ENCODE measurements around the gene RASD1. TPM values are rescaled to one million over a fixed set of nuclear protein-coding genes. Genes with fewer than 3 reads are reported as not detected.

RASD1 gene
- total RNA-seq, 4 donors from 2014 or later = 25.5 to 79.9 (median 40.6) TPM

GRCh38 chr17:17448723-17449122, 47.5 kb downstream of the RASD1 start:
- intact Hi-C loops (cut with DNase I; ENCODE audit: low total_unique reads) = no loop called here
- H3K4me3 ChIP-seq (ENCODE audit: low read depth, poor library complexity, severe bottlenecking) = no peak overlapping the region
- 94 to 96% methylated on average over 3 to 4 of the region's 4 CpGs for WGBS, 2 donors
- peak in 1 of 2 donors; percentile 76 for DNase-seq (ENCODE audit: low spot score in 2 of 2)
- no peak for TF ChIP-seq CTCF (IDR thresholded peaks at IDR 0.05)
- TF ChIP-seq POLR2A (IDR thresholded peaks at IDR 0.05) = no peak

DNA sequence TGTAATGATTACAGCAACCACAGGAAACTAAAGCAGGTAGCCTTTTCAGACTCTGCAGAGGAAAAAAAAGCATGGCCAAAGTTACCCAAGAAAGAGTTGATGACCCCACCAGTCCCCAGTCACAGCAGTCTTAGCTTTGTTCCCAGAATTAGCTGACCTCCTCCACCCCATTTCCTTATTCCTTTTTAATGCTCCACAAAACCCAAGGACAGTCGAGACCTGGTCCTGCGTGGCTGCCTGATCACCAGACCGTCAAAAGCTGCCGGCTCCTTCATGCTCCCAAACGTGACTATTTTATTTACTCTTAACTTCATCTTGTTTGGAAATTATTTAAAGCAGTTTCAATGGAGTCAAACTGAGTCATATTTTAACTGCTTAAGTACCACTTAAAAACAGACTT, 48.1 kb downstream of the RASD1 start:
- TF ChIP-seq CTCF (IDR thresholded peaks at IDR 0.05) = no peak
- no peak for TF ChIP-seq POLR2A (IDR thresholded peaks at IDR 0.05)
- intact Hi-C loops (cut with DNase I; ENCODE audit: low total_unique reads) = no loop called here
- WGBS, 2 donors = 44 to 46% methylated on average over 5 of the region's 5 CpGs
- no peak overlapping the region for H3K4me3 ChIP-seq (ENCODE audit: low read depth, poor library complexity, severe bottlenecking)
- peak in 1 of 2 donors; percentile 45 for DNase-seq (ENCODE audit: low spot score in 2 of 2)

GRCh38 chr17:17447264-17447663, 48.9 kb downstream of the RASD1 start:
- no peak for TF ChIP-seq POLR2A (IDR thresholded peaks at IDR 0.05)
- TF ChIP-seq CTCF (IDR thresholded peaks at IDR 0.05) = no peak
- intact Hi-C loops (cut with DNase I; ENCODE audit: low total_unique reads) = no loop called here
- no peak overlapping the region for H3K4me3 ChIP-seq (ENCODE audit: low read depth, poor library complexity, severe bottlenecking)
- DNase-seq (ENCODE audit: low spot score in 2 of 2) = peak; percentile 41 to 84
- 37 to 49% methylated on average over 5 of the region's 5 CpGs for WGBS, 2 donors

- no peak for DNase-seq (ENCODE audit: low spot score in 2 of 2)
- H3K4me3 ChIP-seq (ENCODE audit: low read depth, poor library complexity, severe bottlenecking) = no peak overlapping the region
- TF ChIP-seq CTCF (IDR thresholded peaks at IDR 0.05) = no peak
- no peak for TF ChIP-seq POLR2A (IDR thresholded peaks at IDR 0.05)
- intact Hi-C loops (cut with DNase I; ENCODE audit: low total_unique reads) = no loop called here
- 67 to 72% methylated on average over 4 of the region's 4 CpGs for WGBS, 2 donors
These were observed 49.5 kb downstream of the RASD1 start for GRCh38 chr17:17446666-17447155.

DNA sequence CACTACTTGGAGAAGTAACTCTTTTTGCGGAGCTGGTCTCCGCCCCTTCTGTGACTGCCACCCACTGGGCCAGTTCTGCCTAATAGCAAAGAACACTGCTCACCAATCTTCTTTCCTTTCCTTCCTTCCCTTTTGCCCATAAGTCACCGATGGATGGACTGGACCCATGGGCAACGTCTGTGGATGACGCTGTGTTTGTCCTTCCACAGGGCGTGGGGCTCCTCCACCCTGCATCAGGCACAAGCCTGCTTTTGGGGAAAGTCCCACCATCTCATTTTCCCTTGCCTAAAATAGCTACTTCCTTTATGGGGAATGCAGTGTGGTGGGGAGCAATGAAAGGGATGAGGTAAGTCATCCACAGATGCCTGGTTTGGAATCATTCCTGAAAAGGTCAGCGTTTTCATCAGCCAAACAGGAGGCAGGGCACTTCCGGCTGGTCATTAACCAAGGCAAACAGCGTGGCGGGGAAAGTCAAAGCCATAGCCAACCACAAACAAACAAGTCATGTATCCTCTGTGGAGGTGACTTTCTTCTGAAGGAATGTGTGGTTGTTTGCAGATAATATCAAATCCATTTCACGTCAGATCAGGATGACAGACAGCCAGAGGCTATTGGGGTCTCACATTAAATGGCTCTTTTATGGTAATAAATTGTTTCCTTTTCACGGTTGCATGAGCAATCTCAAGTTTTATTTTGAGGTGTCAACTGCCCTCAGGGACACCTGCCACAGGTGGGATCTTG, 50.1 kb downstream of the RASD1 start:
- TF ChIP-seq POLR2A (IDR thresholded peaks at IDR 0.05) (no peak), CTCF (IDR thresholded peaks at IDR 0.05) (no peak)
- 47 to 54% methylated on average over 12 of the region's 12 CpGs for WGBS, 2 donors
- intact Hi-C loops (cut with DNase I; ENCODE audit: low total_unique reads) = no loop called here
- H3K4me3 ChIP-seq (ENCODE audit: low read depth, poor library complexity, severe bottlenecking) = no peak overlapping the region
- DNase-seq (ENCODE audit: low spot score in 2 of 2) = peak in 1 of 2 donors; percentile 43

All from lower leg skin (tissue), 4 donors.